T-helper 2 cell (primary cell): ENCODE results near the gene GPR141.

Source experiments
- DNase-seq, 5 experiments: peaks; one replicate each; pipeline versions ENCODE4 v3.0.0 to v3.0.0-alpha.2; 2012 to 2022

The GPR141 gene

GRCh38 chr7:37732888-37733287 lies 49.3 kb downstream of the GPR141 start:
- no peak for DNase-seq

GRCh38 chr7:37735196-37735595 lies 51.6 kb downstream of the GPR141 start:
- no peak for DNase-seq

GRCh38 chr7:37738321-37738720 lies 54.8 kb downstream of the GPR141 start:
- no peak for DNase-seq

DNA sequence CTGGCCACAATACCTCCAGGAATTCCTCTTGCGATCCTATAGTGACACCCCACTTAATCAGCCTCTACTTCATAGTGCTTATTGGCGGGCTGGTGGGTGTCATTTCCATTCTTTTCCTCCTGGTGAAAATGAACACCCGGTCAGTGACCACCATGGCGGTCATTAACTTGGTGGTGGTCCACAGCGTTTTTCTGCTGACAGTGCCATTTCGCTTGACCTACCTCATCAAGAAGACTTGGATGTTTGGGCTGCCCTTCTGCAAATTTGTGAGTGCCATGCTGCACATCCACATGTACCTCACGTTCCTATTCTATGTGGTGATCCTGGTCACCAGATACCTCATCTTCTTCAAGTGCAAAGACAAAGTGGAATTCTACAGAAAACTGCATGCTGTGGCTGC lies 56.8 kb downstream of the GPR141 start:
- no peak for DNase-seq

GRCh38 chr7:37741776-37742175 lies 58.2 kb downstream of the GPR141 start:
- no peak for DNase-seq

DNA sequence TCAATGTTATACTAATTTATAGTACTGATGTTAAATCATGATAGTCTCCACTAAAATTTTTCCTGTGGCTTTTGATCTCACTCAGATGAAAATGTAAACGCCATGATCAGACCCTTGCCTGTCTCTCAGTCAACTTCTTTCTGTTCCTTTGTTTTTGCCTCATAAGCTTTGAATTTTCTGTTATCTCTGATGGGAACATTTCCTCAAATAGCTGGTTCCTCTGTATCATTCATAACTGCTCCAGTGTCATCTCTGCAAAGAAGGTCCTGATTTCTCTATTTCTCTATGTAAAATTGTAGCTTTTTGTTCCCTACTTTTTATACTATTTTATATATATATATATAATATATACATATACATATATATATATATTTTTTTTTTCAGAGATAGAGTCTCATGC lies 67.5 kb downstream of the GPR141 start:
- no peak for DNase-seq

GRCh38 chr7:37753398-37754050 lies 70.0 kb downstream of the GPR141 start:
- no peak for DNase-seq

- no peak for DNase-seq
Observed at GRCh38 chr7:37756797-37757551, 73.4 kb downstream of the GPR141 start.

DNA sequence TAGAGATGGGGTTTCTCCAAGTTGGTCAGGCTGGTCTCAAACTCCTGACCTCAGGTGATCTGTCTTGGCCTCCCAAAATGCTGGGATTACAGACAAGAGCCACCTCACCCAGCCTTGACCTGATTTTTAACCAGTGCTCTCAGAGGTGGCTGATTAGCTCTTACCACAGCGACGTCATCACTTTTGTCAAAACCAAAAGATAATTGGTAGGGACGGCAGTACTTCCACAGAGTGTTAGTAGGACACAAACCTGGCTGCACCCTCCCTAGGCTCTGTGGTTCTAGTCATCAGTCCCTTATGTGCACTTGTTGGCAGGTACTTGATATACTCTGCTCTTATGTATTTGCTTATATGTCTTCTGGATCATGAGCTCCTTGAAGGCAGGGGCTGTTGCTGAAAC lies 74.0 kb downstream of the GPR141 start:
- no peak for DNase-seq

DNA sequence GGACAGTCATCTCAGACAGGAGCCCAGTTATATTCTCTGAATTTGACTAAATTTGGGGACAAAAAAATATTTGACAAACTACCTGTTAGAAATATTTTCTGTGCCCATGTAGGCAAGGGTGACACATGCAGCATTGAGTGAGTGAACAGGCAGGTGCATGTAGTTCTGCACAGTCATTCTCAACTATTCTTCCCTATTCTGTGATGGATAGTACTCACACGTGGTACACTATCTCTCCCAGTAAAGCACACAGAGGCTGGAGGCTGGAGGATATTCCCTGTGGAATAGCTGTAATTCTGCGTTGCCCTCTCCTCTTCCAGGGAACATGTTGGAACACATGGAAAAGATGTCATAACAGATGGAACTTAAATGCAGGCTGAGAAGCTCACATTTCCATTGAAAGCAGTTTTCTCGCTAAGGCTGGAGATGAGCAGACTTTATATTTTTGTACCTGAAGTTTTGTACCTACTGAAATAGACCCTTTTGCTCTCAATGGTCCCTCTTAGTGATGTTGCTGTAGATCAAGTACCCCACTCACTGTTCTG lies 75.0 kb downstream of the GPR141 start:
- no peak for DNase-seq

DNA sequence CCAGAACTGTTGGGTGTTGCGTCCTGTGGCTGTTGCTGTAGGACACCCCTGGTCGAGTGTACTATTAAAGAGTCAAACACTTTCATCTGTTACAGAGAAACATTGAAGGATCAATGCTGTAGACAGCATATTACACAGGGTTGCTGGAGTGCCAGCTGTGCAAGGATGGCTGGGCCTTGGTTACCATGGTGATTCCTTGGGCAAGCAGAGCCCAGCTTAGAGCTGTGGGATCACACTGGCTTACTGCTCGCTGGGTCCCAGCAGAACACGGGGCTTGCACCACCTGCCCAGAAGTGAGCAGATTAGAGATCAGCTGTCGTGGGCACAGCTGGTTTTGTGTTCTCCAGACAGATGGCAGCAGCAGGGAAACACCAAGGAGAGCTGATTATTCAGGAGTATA lies 76.0 kb downstream of the GPR141 start:
- DNase-seq, result no peak

- DNase-seq, result no peak
Observed at GRCh38 chr7:37765421-37765829, 81.9 kb downstream of the GPR141 start.

DNA sequence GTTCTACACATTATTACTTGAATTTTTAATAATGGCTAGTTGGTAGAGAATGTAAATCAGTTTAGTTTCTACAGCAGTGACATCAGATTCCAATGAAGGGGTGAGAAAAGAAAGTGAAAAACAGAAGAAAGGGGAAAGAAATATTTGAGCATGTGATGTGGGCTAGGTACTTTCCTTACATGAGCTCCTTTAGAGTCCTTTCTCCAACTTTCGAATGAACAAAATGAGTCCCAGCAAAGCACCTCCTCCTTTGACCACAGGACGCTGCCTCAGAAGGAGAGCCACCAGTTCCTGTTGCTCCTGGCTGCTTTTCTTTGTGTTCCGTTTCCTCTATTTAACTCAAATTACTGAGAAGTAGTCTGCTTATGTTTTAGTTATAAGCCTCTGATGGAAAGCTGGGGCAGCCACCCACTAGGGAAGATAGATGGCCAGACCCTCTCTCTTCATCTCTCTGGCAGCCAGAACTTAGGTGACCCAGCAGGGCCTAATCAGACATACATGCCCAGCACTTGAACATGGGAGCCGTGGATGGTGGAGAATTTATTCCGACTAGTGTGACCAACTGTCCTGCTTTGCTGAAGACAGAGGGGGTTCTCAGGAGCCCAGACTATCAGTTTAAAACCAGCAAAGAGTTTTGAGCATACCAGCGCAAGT lies 82.4 kb downstream of the GPR141 start:
- no peak for DNase-seq

GRCh38 chr7:37768611-37769010 lies 85.0 kb downstream of the GPR141 start:
- DNase-seq, result no peak

GRCh38 chr7:37769291-37769690 lies 85.7 kb downstream of the GPR141 start:
- DNase-seq, result no peak

GRCh38 chr7:37769726-37770125 lies 86.2 kb downstream of the GPR141 start:
- DNase-seq, result no peak

GRCh38 chr7:37770838-37771237 lies 87.3 kb downstream of the GPR141 start:
- no peak for DNase-seq

DNA sequence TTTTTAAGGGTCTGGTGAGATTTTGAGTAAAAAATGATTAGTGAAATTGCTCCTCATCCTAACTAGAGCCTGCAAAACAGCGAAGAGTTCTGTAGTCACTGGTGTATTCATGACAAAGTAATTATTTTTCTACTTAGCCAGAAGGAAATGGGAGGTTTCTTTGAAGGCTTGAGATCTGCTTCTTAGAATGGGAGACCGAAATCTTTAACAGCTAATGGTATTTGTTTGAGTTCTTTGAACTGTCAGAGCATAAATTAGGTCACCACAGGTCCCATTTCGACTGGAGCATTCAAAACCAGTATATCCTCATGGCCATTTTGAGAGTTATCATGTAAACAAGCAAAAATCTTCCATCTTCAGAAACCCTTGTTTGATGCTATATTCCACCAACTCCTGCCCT lies 87.8 kb downstream of the GPR141 start:
- no peak for DNase-seq

DNA sequence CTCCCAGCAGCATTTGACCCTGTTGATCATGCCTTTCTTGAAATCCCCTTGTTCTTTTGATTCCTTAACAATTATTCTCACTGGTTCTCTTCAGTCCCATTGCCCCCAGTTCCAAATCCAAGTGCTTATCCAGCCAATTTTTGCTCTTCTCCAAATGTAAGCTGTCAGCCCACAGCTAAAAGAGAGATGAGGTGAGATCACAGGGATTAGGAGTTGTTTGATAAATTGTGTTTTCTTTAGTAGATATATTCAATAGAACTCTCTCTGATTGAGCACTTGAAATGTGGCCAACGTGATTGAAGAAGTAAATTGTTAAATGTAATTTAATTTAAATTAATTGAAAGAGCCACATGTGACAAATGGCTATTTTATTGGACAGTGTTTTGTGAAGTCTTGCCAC lies 88.2 kb downstream of the GPR141 start:
- DNase-seq, result no peak

- no peak for DNase-seq
Observed at GRCh38 chr7:37775921-37776320, 92.4 kb downstream of the GPR141 start.

- DNase-seq, result no peak
Observed at GRCh38 chr7:37781156-37781555, 97.6 kb downstream of the GPR141 start.

DNA sequence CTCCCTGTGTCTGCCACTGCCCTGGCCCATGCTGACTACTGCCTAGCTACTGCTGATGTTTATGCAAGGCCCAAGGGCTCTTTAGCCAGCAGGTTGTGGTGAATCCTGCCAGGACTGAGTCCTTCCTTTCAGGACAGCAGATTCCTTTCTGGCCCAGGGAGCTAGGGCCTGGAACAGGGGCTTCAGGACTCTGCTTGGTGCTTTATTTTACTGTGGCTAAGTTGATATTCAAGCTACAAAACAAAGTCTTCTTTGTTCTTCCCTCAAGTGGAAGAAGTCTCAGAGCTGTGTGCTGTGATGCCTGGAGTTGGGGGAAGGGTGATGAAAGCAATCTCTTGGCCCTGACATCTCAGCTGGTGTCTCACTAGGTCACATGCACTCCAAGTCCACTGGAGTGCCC lies 98.6 kb downstream of the GPR141 start:
- DNase-seq, result no peak

DNA sequence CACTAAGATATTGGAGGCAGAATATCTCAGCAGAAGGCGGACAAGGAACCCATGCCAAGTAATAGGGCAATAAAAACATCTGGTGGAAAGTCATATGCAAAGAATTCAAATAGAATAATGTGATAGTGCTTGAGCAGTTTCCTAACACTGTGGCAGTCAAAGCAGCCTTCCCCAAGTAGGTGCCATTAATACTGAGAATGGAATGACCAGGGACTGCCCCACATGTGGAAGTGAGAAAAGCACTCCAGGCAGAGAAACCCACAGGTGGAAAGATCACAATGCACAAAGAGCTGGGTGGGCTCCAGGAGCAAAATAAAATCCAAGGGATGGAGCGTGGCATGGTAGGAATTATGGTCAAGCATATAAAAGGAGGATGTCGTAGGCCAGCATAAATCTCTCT lies 100.4 kb downstream of the GPR141 start:
- no peak for DNase-seq
